Measurements from ENCODE around the gene ADAMTS14.
"Not testable (repeated sequence)": the region's sequence is repeated elsewhere in the genome, so short reads cannot be mapped to it uniquely, and the experiment has no call there.

ADAMTS14 gene

DNA sequence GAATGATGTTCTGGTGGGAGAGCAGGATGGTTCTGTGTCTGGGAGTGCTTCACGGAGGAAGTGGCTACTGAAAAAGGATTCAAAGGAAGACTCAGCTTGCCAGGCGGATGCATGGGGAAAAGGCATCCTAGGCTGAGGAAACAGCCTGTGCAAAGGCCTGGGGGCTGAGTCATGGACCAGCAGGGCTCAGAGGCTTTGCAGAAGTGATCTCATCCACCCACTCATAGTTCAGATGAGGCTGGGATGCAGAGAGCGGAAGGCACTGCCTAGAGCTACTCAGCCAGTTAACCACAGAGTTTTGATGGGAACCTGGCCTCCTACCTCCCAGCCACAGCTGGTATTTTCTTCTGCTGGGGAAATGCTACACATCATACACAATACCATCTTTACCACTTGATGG is 15.8 kb upstream of the ADAMTS14 start:
- no peak for DNase-seq

DNA sequence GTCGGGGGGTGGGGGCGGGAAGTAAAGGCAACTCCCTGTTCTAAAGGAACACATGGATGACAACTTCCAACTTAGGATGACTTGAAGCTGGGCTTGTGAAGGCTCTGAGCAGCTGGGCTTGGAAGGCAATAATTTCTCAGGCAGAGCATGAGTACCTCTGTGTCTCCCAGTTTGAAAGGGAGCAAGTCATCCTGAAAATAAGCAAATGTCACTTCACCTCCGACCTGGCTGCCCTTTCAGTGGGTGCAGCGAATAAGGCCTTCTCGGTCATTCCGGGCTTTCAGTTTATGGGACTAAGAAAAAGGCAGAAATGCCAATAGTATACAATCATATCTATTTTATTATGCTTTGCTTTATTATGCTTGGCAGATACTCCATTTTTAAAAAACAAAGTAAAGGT is 15.3 kb upstream of the ADAMTS14 start:
- DNase-seq = no peak

- DNase-seq = no peak
These were observed 13.6 kb upstream of the ADAMTS14 start for GRCh38 chr10:70658582-70659136.

- no peak for DNase-seq
These were observed 13.0 kb upstream of the ADAMTS14 start for GRCh38 chr10:70659306-70659705.

DNA sequence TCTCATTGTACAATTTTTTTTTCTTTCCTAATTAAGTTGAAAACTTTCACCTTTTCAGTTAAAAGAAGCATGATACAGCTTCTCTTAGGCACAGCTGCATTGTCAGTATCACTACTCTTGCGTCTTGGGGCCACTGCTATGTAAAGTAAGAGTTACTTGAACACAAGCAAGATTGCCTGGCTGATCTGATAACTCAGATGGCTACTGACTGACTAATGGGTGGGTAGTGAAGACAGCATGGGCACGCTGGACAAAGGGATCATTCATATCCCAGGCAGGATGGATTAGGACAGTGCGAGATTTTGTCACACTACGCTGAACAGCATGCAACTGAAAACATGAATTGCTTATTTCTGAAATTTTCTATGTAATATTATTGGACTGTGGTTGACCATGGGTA is 11.6 kb upstream of the ADAMTS14 start:
- DNase-seq = no peak

DNA sequence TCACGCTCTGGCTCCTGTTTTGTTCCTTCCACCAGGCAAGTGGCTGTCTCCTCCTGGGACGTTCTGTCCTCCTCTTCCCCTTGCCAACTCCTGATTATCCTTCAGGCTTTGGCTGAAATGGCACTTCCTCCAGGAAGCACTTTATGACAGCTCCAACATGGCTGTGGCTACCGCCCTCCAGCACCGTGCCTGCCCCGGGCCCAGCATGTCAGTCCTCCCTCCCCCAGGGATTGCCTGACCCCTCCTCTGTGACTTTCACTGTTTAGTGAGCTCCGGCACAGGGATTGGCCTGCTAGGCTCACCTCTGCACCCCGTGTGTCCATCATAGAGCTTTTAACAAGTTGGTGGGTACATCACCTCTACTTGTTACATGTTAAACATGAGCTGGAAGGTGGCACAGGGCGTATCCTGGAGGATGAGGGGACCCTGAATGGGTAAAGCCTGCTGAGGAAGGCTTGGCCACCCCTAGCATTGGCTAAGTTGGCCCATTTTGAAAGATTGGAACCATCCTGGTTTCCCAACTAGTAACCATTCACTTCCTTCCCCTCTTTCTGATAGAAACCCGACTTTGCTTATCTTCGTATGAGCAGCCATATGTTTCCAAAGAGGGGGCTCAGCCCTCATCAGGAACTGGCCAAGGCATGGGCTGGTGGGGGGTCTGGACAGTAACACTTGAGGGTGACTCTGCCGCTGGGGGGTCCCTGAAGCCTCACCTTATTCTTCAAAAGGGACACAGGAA is 10.5 kb upstream of the ADAMTS14 start:
- no peak for DNase-seq

DNA sequence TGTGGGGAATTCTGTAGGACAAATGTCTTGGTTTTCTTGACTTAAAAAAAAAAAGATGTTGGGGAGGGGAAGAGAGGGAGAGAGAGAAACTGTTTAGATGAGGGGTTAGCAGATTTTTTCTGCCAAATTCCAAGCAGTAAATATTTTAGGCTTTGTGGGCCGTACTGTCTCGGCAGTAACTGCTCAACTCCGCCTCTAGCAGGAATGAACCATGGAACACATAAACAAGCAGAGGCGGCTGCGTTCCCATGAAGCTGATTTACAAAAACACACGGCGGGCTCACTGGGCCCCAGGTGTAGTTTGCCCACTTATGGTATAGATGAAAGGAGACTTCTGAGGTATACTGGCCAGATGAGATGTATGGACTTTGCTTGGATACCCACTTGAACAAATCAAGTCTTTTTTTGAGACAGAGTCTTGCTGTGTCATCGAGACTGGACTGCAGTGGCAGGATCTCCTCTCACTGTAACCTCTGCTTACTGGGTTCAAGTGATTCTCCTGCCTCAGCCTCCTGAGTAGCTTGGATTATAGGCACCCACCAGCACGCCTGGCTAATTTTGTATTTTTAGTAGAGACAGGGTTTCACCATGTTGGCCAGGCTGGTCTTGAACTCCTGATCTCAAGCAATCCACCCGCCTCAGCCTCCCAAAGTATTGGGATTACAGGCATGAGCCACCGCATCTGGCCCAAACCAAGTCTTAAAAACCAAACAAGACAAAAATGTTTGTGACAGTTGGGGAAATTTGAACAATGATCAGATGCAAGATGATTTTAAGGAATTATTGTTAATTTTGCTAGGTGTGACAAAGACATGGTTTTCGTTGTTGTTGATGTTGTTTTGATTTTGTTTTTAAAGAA is 9.7 kb upstream of the ADAMTS14 start:
- no peak for DNase-seq

GRCh38 chr10:70663458-70664409 is 8.6 kb upstream of the ADAMTS14 start:
- not testable (repeated sequence) for DNase-seq

DNA sequence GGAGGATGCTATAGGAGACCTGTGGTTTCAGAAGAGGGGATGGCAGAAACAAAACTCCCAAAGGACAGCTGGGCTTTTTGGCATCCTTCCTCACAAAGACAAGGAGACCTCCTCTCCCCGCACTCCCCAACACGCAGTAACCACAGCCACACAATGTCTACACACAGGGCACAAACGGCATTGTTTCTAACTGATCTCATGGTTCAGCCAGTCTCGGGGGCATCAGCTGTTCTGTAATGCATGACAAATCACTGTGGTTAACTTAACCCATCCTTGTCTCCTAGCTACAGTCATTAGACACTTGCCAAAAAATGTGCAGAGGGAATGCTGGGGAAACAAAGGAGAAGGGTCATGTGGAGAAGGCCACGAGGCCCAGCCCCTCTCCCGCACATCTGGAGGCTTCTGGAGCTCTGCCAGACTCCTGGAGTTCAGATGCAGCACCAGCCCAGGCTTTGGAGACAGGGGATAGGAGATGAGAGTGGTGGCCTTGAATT is 7.6 kb upstream of the ADAMTS14 start:
- no peak for DNase-seq

DNA sequence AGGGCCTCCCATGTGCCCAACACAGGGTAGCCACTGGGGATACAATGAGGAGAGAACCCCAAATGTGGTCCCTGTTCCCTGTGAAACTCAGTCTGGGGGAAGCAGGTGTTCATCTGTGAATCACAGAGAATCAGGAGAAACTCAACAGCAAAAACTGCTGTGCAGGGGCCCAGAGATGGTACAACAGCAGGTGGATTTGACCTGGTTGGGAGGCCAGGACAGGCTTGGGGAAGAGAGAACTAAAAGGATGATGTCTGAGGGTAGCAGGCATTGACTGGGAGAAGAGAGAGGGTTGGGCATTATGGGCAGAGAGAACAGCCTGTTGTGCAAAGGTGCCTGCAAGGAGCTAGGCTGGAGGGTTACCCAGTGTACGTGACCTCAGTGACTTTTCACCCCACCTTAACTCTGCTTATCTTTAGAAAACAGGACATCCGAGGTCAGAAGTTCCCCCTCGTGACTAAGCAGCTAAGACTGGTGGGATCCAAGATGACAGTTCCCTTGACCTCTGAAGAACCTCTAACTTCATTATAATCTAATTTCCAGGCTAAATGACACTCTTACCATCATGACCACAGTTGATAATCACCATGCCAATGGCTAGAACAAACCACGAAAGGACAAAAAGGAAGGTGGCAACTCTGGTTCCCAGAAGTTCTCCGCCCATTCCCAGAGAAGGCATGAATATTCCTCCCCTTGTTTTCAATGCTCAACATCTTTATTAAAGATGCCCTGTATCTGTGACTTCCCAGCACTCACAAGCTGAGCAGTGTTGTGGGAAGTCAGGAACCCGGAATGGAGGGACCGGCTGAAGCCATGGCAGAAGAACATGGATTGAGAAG is 5.1 kb upstream of the ADAMTS14 start:
- no peak for DNase-seq

DNA sequence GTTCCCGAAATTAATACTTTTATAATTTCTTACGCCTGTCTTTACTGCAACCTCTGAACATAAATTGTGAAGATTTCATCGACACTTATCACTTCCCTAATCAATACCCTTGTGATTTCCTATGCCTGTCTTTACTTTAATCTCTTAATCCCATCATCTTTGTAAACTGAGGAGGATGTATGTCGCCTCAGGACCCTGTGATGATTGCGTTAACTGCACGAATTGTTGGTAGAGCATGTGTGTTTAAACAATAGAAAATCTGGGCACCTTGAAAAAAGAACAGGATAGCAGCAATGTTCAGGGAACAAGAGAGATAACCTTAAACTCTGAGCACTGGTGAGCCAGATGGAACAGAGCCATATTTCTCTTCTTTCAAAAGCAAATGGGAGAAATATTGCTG is 4.5 kb upstream of the ADAMTS14 start:
- DNase-seq = not testable (repeated sequence)

- DNase-seq = no peak
These were observed 3.8 kb upstream of the ADAMTS14 start for GRCh38 chr10:70668454-70668970.

DNA sequence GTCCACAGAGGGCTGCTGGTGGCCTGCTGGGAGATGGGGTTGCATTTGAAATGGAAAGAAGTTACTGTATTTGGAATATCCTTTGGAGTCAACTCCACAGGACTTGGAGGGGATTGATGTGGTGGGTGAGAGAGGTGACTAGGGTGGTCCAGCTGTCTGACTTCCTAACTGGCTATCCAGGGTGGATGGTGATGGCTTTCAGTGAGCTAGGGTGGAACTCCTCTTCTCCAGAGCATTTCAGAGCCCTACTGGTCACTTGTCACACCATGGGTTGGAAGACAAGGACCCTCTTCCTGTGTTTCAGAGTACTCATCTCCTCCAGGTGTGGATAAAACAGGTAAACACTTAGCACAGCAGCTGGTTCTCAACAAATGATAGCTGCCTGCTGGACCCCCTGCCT is 3.3 kb upstream of the ADAMTS14 start:
- no peak for DNase-seq

DNA sequence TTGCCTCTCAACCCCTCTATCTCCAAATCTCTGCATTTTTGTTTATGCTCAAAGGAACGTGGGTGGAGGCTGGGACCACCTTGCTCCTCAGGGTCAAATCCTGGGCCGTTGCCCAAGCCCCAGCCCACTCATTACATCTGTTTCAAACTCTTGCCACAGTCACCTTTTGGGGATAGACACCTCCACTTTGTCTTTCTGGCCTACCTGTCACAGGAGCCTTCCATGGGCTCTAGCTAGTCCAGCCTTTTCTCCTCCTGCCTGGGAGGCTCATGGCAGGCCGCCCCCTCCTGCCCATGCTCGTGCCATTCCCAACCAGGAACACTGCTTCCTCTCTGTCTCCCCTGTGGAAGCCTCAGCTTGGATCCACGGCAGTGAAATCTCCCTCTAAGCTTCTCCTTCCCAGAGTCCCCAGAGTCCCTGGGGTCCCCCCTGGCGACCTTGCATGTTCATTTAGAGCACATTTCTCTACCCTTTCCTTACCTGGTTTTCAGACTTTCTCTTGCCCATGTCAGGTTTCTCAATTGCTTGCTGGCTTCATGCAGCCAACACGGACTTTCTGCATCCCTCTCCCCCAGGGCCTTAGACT is 2.5 kb upstream of the ADAMTS14 start:
- DNase-seq = no peak

GRCh38 chr10:70671619-70672164 is 614 bp upstream of the ADAMTS14 start:
- no peak for DNase-seq

DNA sequence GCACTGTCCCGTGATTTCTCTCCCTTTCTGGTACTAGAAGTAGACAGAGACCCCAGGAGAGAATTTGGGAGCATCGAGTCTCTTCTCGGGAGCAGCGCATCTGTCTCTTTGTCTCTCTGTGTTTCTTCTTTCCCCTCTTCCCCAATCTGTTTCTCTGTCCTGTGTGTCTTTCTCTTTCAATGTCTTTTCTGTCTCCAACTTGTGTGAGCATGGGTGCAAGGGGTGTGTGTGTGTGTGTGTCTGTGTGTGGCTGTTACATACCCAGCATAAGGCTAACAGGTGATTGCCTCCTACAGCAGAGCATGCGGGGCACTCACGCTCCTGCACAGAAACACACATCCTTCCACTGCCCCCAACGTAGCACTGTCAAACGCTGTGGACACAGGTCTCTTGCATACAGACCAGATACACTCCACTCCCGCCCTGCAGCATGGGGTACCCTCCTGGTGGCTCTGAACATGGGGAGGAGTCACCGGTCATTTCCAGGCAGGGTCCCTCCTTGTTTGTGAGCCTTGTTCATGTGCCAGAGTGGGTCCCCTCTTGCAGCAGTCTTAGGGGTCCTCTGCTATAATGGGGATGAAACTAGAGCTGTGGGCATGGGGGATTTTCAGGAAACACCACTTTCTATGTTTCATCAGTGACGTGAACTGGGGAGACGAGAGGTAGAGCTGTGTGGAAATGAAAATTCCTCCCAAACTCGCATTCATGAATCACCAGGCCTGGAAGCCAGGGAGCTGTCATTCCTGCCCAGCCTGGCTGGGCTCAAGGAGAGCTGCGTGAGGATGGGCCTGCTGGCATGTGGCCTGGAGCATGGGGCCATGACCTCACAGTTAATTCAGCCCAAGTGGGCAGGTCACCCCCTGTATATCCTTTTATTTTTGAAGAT is 980 bp downstream of the ADAMTS14 start:
- no peak for DNase-seq

DNA sequence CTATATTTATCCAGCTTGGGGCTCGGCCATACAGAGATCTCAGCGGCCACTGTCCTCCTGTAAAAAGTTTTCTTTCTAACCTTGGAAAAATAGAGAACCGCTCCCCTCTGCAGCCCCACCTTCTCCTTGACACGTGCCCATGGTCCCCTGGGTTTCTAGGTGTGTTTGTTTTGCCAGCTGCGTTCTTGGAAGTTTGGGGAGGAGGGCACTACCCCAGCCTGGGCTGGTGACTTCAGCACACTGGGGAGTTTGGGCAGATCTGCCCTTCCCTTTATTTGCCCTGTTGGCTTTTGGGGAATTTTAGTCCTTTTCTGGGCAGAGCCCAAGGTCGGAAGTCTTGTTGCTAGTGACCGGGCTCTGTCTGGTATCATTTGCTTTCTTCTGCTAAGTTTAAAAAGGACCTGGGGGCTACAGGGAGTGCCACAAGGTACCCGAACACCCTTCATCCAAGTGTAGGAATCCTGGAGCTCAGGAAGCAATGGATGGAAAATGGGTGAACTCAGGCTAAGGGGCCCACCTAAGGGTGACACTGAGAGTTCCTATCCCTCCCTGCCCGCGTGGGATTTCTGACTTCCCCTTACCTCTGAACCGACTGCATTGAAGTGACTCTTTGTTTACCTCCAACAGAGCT is 1.7 kb downstream of the ADAMTS14 start:
- DNase-seq = no peak

DNA sequence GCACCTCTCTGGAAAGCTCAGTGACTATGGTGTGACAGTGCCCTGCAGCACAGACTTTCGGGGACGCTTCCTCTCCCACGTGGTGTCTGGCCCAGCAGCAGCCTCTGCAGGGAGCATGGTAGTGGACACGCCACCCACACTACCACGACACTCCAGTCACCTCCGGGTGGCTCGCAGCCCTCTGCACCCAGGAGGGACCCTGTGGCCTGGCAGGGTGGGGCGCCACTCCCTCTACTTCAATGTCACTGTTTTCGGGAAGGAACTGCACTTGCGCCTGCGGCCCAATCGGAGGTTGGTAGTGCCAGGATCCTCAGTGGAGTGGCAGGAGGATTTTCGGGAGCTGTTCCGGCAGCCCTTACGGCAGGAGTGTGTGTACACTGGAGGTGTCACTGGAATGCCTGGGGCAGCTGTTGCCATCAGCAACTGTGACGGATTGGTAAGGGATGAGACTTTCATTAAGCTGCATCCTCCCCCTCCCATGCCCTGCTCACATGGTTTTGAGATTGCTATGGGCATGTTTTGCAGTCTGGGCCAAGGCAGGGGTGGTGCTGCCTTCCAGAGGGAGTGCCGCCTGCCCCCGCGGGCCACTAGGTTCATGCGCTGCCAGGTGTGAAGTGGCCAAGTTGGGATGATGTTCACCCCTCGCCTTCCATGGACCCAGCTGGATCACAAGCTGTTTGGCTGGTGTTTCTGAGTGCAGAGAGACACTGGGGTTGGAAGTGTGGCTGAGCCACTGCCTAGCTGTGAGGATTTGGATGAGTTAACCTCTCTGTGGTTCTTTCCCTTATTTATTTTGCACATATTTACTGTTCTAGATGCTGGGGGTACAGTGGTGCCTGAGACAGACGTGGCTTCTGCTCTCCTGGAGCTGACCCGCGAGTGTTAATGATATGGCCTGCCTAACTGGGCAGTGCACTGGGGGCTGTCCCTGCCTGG is 2.5 kb downstream of the ADAMTS14 start:
- no peak for DNase-seq
